PC-3 (cell line): ENCODE results near the gene MDH1. TPM values are rescaled to one million over a fixed set of nuclear protein-coding genes. Genes with fewer than 3 reads are reported as not detected.

Source experiments
- ATAC-seq: fragments of 200-7000 bp; cut with Tn5 transposase; 2 replicates; pipeline ENCODE4 v1.9.1; 2020; ENCODE audit warnings: mild to moderate bottlenecking, moderate library complexity
- BruUV-seq: library from RNA; stranded (reverse); fragments of 400-500 nt; replicated peaks from 2 replicates; lab custom pipeline; 2021; lab: Mats Ljungman, UMichigan
- CTCF ChIA-PET: fragments of 300-600 bp; sonication (Branson Sonifier 250); formaldehyde crosslinking; loops from one replicate; lab custom pipeline; 2022; ENCODE audit warnings: antibody characterized with exemption; lab: Charles Lee
- POLR2A ChIA-PET: fragments of 300-600 bp; sonication (Branson Sonifier 250); formaldehyde crosslinking; loops from one replicate; lab custom pipeline; 2022; ENCODE audit warnings: antibody characterized with exemption; ENCODE audit not compliant: unreplicated experiment; lab: Charles Lee
- DNase-seq: peaks from one replicate; pipeline ENCODE4 v3.0.0-alpha.2; 2015
- H2AFZ ChIP-seq: fragments of 300-600 bp; sonication (generic); 2 replicates; pipeline ENCODE4 v1.6.0; 2016; ENCODE audit warnings: antibody characterized with exemption, low read length
- H3F3A ChIP-seq: fragments of 300-600 bp; sonication (generic); one replicate; pipeline ENCODE4 v1.6.0; 2017; ENCODE audit warnings: antibody characterized with exemption, low read length, control low read depth, mild to moderate bottlenecking; ENCODE audit not compliant: unreplicated experiment
- H3K27ac ChIP-seq: fragments of 300-600 bp; sonication (generic); 2 replicates; pipeline ENCODE4 v1.5.1; 2016; ENCODE audit warnings: mild to moderate bottlenecking, low read length
- H3K27me3 ChIP-seq: fragments of 300-600 bp; sonication (generic); 2 replicates; pipeline ENCODE4 v1.6.1; 2016; ENCODE audit warnings: low read length, mixed read lengths
- H3K36me3 ChIP-seq: fragments of 300-600 bp; sonication (generic); 2 replicates; pipeline ENCODE4 v1.6.1; 2016; ENCODE audit warnings: low read depth, mixed run types, low read length, mixed read lengths
- H3K4me1 ChIP-seq: fragments of 300-600 bp; sonication (generic); 2 replicates; pipeline ENCODE4 v1.5.1; 2016; ENCODE audit warnings: low read length; ENCODE audit not compliant: insufficient read depth
- H3K4me2 ChIP-seq: fragments of 300-600 bp; sonication (generic); 2 replicates; pipeline ENCODE4 v1.6.0; 2016; ENCODE audit warnings: low read length
- H3K4me3 ChIP-seq: fragments of 300-600 bp; sonication (generic); 2 replicates; pipeline ENCODE4 v1.5.1; 2016; ENCODE audit warnings: mild to moderate bottlenecking, low read length, mixed read lengths
- H3K79me2 ChIP-seq: fragments of 300-600 bp; sonication (generic); 2 replicates; pipeline ENCODE4 v1.6.1; 2017; ENCODE audit warnings: low read length, mixed read lengths
- H3K9ac ChIP-seq: fragments of 300-600 bp; sonication (generic); 2 replicates; pipeline ENCODE4 v1.6.0; 2016; ENCODE audit warnings: mild to moderate bottlenecking, low read length
- H3K9me2 ChIP-seq: fragments of 300-600 bp; sonication (generic); replicated peaks from 2 replicates; pipeline ENCODE4 v1.6.1; 2016; ENCODE audit warnings: mixed run types, low read length, mixed read lengths
- H3K9me3 ChIP-seq: fragments of 300-600 bp; sonication (generic); 2 replicates; pipeline ENCODE4 v1.6.1; 2016; ENCODE audit warnings: low read length, mixed read lengths
- H4K20me1 ChIP-seq: fragments of 300-600 bp; sonication (generic); 2 replicates; pipeline ENCODE4 v1.6.1; 2016; ENCODE audit warnings: low read length, mixed read lengths
- EZH2 ChIP-seq: fragments of 300-600 bp; sonication (generic); IDR thresholded peaks from one replicate; pipeline ENCODE4 v1.6.1; 2017; ENCODE audit warnings: antibody characterized with exemption, mild to moderate bottlenecking, low read length; ENCODE audit not compliant: unreplicated experiment
- EZH2phosphoT487 ChIP-seq: fragments of 300-600 bp; sonication (generic); IDR thresholded peaks from 2 replicates; pipeline ENCODE4 v1.6.1; 2018; ENCODE audit warnings: mild to moderate bottlenecking, antibody characterized with exemption, low read length, borderline replicate concordance
- intact Hi-C: fragments of 100-400 bp; cut with micrococcal nuclease; formaldehyde crosslinking; loops from 2 replicates; pipeline ENCODE4 v1.9.0; 2023
- total RNA-seq: library from RNA; depleted of rRNA; stranded (reverse); fragments of >200 nt; gene quantifications from 2 replicates; pipeline ENCODE4 v1.2.3, GENCODE V29; 2014
- TF ChIP-seq, protein P1 (sequence below): fragments of 300-600 bp; sonication (generic); conservative IDR thresholded peaks from 2 replicates; pipeline ENCODE4 v1.5.1; 2017; ENCODE audit warnings: antibody characterized with exemption, low read depth, mild to moderate bottlenecking, low read length

MDH1 gene
- total RNA-seq, 1 experiment from 2014 or later = 304 TPM

DNA sequence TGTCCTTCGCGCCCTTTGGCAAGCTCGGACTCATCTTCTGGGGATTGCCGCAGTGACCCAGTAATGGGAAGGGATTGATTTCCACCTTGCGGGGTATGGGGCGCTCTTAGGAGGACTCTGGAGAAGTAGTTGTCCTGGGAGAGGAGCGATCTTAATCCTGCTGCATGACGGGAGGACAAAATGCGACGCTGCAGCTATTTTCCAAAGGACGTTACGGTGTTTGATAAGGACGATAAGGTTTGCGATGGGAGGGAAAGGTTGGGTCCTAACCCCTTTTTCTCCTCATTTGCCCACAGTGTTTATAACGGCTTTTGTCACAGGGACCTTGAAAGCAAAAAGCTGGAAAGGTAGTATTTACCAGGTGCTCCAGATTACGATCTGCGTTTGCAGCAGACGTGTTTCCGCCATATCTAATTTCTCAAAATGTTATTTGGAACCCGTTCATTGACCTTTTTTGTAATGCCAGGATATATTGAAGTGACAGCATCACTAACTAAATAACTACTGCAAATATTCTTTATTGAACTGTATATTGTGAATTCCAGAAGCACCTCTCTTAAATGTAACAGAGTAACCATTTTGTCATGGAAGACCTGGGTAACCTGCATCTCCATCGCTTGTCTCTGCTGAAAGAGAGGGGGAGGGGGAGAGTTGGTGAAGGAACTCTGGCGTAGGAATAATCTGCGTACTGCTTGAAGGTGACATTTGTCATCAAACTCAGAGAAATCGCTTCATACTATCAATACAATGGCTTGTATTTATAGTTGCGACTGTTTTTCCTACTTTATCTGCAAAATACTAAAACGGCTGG lies 590 bp downstream of the MDH1 start:
- no peaks in the 10 kb centered on the region for H3K27me3 ChIP-seq
- peak overlapping the region; percentile 82 for H3K9ac ChIP-seq
- H3K27ac ChIP-seq = peak overlapping the region; percentile 73
- H3K9me3 ChIP-seq = no peaks in the 10 kb centered on the region
- H3K4me2 ChIP-seq = peak overlapping the region; percentile 86
- peaks cover 82% of the 10 kb centered on the region for H3K79me2 ChIP-seq
- H3F3A ChIP-seq = no peaks in the 10 kb centered on the region
- peak; percentile 23 for DNase-seq
- BruUV-seq = TSS peak; percentile 73
- intact Hi-C loops = loop anchor here (2.0 to 5.0 kb wide), 3 partner anchors 25 to 303 kb away; no protein-coding TSS in a partner anchor
- peak overlapping the region; percentile 82 for H3K4me3 ChIP-seq
- no peaks in the 10 kb centered on the region for H3K9me2 ChIP-seq
- ChIA-PET POLR2A (interaction anchor here (0.6 kb wide), 1 partner anchor 44 kb away, joined by 3 read pairs; no protein-coding TSS in a partner anchor), CTCF (no interaction called here)
- H3K4me1 ChIP-seq = peaks cover 29% of the 10 kb centered on the region
- H2AFZ ChIP-seq = peak overlapping the region; percentile 78
- no peak for TF ChIP-seq EZH2
- TF ChIP-seq, protein P1, sequence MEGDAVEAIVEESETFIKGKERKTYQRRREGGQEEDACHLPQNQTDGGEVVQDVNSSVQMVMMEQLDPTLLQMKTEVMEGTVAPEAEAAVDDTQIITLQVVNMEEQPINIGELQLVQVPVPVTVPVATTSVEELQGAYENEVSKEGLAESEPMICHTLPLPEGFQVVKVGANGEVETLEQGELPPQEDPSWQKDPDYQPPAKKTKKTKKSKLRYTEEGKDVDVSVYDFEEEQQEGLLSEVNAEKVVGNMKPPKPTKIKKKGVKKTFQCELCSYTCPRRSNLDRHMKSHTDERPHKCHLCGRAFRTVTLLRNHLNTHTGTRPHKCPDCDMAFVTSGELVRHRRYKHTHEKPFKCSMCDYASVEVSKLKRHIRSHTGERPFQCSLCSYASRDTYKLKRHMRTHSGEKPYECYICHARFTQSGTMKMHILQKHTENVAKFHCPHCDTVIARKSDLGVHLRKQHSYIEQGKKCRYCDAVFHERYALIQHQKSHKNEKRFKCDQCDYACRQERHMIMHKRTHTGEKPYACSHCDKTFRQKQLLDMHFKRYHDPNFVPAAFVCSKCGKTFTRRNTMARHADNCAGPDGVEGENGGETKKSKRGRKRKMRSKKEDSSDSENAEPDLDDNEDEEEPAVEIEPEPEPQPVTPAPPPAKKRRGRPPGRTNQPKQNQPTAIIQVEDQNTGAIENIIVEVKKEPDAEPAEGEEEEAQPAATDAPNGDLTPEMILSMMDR = no peak
- TF ChIP-seq EZH2phosphoT487 = no peak
- peaks cover 7% of the 10 kb centered on the region; the same call in 1 of the 2 replicates for H3K36me3 ChIP-seq
- no peaks in the 10 kb centered on the region; the same call in 1 of the 2 replicates for H4K20me1 ChIP-seq
- ATAC-seq = peak; percentile 16

DNA sequence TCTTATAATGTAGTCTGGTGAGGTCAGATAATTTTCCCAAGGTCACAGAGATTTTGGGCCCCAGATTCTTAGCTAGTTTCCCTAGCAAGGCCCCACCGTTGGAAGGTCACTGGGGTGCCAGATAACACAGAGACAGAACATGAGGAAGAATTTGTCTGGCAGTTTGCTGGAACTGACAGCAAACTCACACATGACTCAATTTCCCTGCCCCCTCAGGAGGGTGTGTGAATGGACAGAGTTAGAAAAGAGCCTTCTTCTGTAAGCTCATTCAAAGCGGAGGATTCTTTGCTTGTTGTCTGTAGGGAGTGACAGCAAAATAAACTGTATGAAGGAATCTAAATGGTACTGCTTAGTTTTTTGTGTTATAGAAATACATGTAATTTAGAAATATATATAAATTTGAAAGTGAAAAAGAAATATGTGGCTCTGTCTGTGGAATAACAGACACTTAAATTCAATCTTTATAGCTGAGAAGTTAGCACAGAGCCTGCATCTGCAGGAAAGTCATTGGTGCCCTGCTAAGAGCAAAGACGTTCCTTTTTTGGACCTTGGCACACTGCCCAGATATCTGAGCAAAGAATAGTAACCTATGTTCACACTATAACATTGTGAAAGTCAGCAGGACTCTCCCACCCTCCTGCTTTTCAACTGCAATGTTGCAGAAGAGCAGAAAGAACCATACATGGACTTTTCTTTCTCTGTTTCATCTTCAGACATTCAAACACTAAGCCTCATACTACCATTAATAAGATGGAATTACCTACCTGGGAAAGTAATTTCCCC lies 2.1 kb downstream of the MDH1 start:
- DNase-seq = no peak
- Histone ChIP-seq H3K27me3 (no peaks in the 10 kb centered on the region), H3K9me3 (no peaks in the 10 kb centered on the region), H3K27ac (no peak overlapping the region), H3K79me2 (peaks cover 89% of the 10 kb centered on the region), H3K4me3 (peak overlapping the region; percentile 82), H3K36me3 (peaks cover 19% of the 10 kb centered on the region; the same call in 1 of the 2 replicates), H3K4me2 (peak overlapping the region; percentile 86), H3F3A (no peaks in the 10 kb centered on the region), H2AFZ (no peak overlapping the region), H3K9ac (no peak overlapping the region), H3K9me2 (no peaks in the 10 kb centered on the region), H3K4me1 (peaks cover 29% of the 10 kb centered on the region), H4K20me1 (no peaks in the 10 kb centered on the region; the same call in 1 of the 2 replicates)
- no TSS peak for BruUV-seq
- POLR2A ChIA-PET = interaction anchor here (0.6 to 0.8 kb wide), 2 partner anchors 671 to 897 kb away, joined by 6 read pairs; no protein-coding TSS in a partner anchor
- intact Hi-C loops = no loop called here
- TF ChIP-seq, protein P1 = no peak
- TF ChIP-seq EZH2 = no peak
- no peak for TF ChIP-seq EZH2phosphoT487
- no peak for ATAC-seq
- CTCF ChIA-PET = interaction anchor here (0.6 kb wide), 2 partner anchors 8 to 271 kb away, joined by 4 to 5 read pairs; no protein-coding TSS in a partner anchor
